Measurements from ENCODE around the gene FLT4.

Gene FLT4

GRCh38 chr5:180643191-180643851 lies 6.1 kb downstream of the FLT4 start:
- no peak overlapping the region for H3K4me3 ChIP-seq (ENCODE audit: insufficient read depth, low read depth, low read length)
- H3K27me3 ChIP-seq (ENCODE audit: control insufficient read depth, insufficient read depth, low read length, poor library complexity, severe bottlenecking): peaks cover 30% of the 10 kb centered on the region
- H3K4me1 ChIP-seq (ENCODE audit: control insufficient read depth, insufficient read depth, low read length): no peaks in the 10 kb centered on the region
- 75 to 79% methylated on average over 17 of the region's 17 CpGs for WGBS, 2 experiments
- H3K27ac ChIP-seq (ENCODE audit: insufficient read depth, low read depth, low read length, poor library complexity, severe bottlenecking): no peak overlapping the region
- no peaks in the 10 kb centered on the region for H3K36me3 ChIP-seq (ENCODE audit: control insufficient read depth, insufficient read depth, low read length)
- H3K9me3 ChIP-seq (ENCODE audit: control insufficient read depth, low read length): no peaks in the 10 kb centered on the region

- no peaks in the 10 kb centered on the region for H3K9me3 ChIP-seq (ENCODE audit: control insufficient read depth, low read length)
- H3K27me3 ChIP-seq (ENCODE audit: control insufficient read depth, insufficient read depth, low read length, poor library complexity, severe bottlenecking): peaks cover 25% of the 10 kb centered on the region
- no peaks in the 10 kb centered on the region for H3K36me3 ChIP-seq (ENCODE audit: control insufficient read depth, insufficient read depth, low read length)
- H3K4me3 ChIP-seq (ENCODE audit: insufficient read depth, low read depth, low read length): no peak overlapping the region
- H3K27ac ChIP-seq (ENCODE audit: insufficient read depth, low read depth, low read length, poor library complexity, severe bottlenecking): no peak overlapping the region
- H3K4me1 ChIP-seq (ENCODE audit: control insufficient read depth, insufficient read depth, low read length): no peaks in the 10 kb centered on the region
- 92 to 94% methylated on average over 9 of the region's 9 CpGs for WGBS, 2 experiments
Observed at GRCh38 chr5:180642779-180643178, 6.6 kb downstream of the FLT4 start.

GRCh38 chr5:180642181-180642775 lies 7.1 kb downstream of the FLT4 start:
- Histone ChIP-seq H3K27ac (ENCODE audit: insufficient read depth, low read depth, low read length, poor library complexity, severe bottlenecking) (no peak overlapping the region), H3K36me3 (ENCODE audit: control insufficient read depth, insufficient read depth, low read length) (no peaks in the 10 kb centered on the region), H3K4me3 (ENCODE audit: insufficient read depth, low read depth, low read length) (no peak overlapping the region), H3K4me1 (ENCODE audit: control insufficient read depth, insufficient read depth, low read length) (no peaks in the 10 kb centered on the region), H3K27me3 (ENCODE audit: control insufficient read depth, insufficient read depth, low read length, poor library complexity, severe bottlenecking) (peaks cover 20% of the 10 kb centered on the region), H3K9me3 (ENCODE audit: control insufficient read depth, low read length) (no peaks in the 10 kb centered on the region)
- 91 to 94% methylated on average over 16 of the region's 16 CpGs for WGBS, 2 experiments

GRCh38 chr5:180641566-180641900 lies 7.9 kb downstream of the FLT4 start:
- Histone ChIP-seq H3K27me3 (ENCODE audit: control insufficient read depth, insufficient read depth, low read length, poor library complexity, severe bottlenecking) (peaks cover 12% of the 10 kb centered on the region), H3K27ac (ENCODE audit: insufficient read depth, low read depth, low read length, poor library complexity, severe bottlenecking) (no peak overlapping the region)
- WGBS, 2 experiments: 94 to 95% methylated on average over 6 of the region's 6 CpGs

GRCh38 chr5:180640861-180641565 lies 8.4 kb downstream of the FLT4 start:
- Histone ChIP-seq H3K4me1 (ENCODE audit: control insufficient read depth, insufficient read depth, low read length) (no peaks in the 10 kb centered on the region), H3K9me3 (ENCODE audit: control insufficient read depth, low read length) (no peaks in the 10 kb centered on the region), H3K36me3 (ENCODE audit: control insufficient read depth, insufficient read depth, low read length) (no peaks in the 10 kb centered on the region), H3K4me3 (ENCODE audit: insufficient read depth, low read depth, low read length) (no peak overlapping the region), H3K27me3 (ENCODE audit: control insufficient read depth, insufficient read depth, low read length, poor library complexity, severe bottlenecking) (peaks cover 8% of the 10 kb centered on the region), H3K27ac (ENCODE audit: insufficient read depth, low read depth, low read length, poor library complexity, severe bottlenecking) (no peak overlapping the region)
- WGBS, 2 experiments: 91 to 92% methylated on average over 19 of the region's 19 CpGs

More at GRCh38 chr5:180641566-180641900, 7.9 kb downstream of the FLT4 start:
- no peaks in the 10 kb centered on the region for H3K4me1 ChIP-seq (ENCODE audit: control insufficient read depth, insufficient read depth, low read length)
- no peaks in the 10 kb centered on the region for H3K36me3 ChIP-seq (ENCODE audit: control insufficient read depth, insufficient read depth, low read length)
- no peaks in the 10 kb centered on the region for H3K9me3 ChIP-seq (ENCODE audit: control insufficient read depth, low read length)
- no peak overlapping the region for H3K4me3 ChIP-seq (ENCODE audit: insufficient read depth, low read depth, low read length)

- Histone ChIP-seq H3K4me3 (ENCODE audit: insufficient read depth, low read depth, low read length) (no peak overlapping the region), H3K36me3 (ENCODE audit: control insufficient read depth, insufficient read depth, low read length) (no peaks in the 10 kb centered on the region), H3K27me3 (ENCODE audit: control insufficient read depth, insufficient read depth, low read length, poor library complexity, severe bottlenecking) (peaks cover 6% of the 10 kb centered on the region), H3K9me3 (ENCODE audit: control insufficient read depth, low read length) (no peaks in the 10 kb centered on the region), H3K27ac (ENCODE audit: insufficient read depth, low read depth, low read length, poor library complexity, severe bottlenecking) (no peak overlapping the region), H3K4me1 (ENCODE audit: control insufficient read depth, insufficient read depth, low read length) (no peaks in the 10 kb centered on the region)
- 92 to 93% methylated on average over 6 of the region's 6 CpGs for WGBS, 2 experiments
Observed at GRCh38 chr5:180640611-180640860, 8.9 kb downstream of the FLT4 start.

GRCh38 chr5:180639741-180640610 lies 9.4 kb downstream of the FLT4 start:
- 87 to 88% methylated on average over 27 of the region's 27 CpGs for WGBS, 2 experiments
- H3K27ac ChIP-seq (ENCODE audit: insufficient read depth, low read depth, low read length, poor library complexity, severe bottlenecking): no peak overlapping the region
- no peaks in the 10 kb centered on the region for H3K9me3 ChIP-seq (ENCODE audit: control insufficient read depth, low read length)
- no peaks in the 10 kb centered on the region for H3K36me3 ChIP-seq (ENCODE audit: control insufficient read depth, insufficient read depth, low read length)
- H3K4me1 ChIP-seq (ENCODE audit: control insufficient read depth, insufficient read depth, low read length): no peaks in the 10 kb centered on the region
- no peak overlapping the region for H3K4me3 ChIP-seq (ENCODE audit: insufficient read depth, low read depth, low read length)
- H3K27me3 ChIP-seq (ENCODE audit: control insufficient read depth, insufficient read depth, low read length, poor library complexity, severe bottlenecking): peaks cover 4% of the 10 kb centered on the region

- 62 to 64% methylated on average over 3 of the region's 3 CpGs for WGBS, 2 experiments
- H3K27ac ChIP-seq (ENCODE audit: insufficient read depth, low read depth, low read length, poor library complexity, severe bottlenecking): no peak overlapping the region
- H3K36me3 ChIP-seq (ENCODE audit: control insufficient read depth, insufficient read depth, low read length): no peaks in the 10 kb centered on the region
- H3K27me3 ChIP-seq (ENCODE audit: control insufficient read depth, insufficient read depth, low read length, poor library complexity, severe bottlenecking): no peaks in the 10 kb centered on the region
- H3K9me3 ChIP-seq (ENCODE audit: control insufficient read depth, low read length): no peaks in the 10 kb centered on the region
- H3K4me1 ChIP-seq (ENCODE audit: control insufficient read depth, insufficient read depth, low read length): no peaks in the 10 kb centered on the region
- no peak overlapping the region for H3K4me3 ChIP-seq (ENCODE audit: insufficient read depth, low read depth, low read length)
Observed at GRCh38 chr5:180639287-180639686, 10.1 kb downstream of the FLT4 start.

GRCh38 chr5:180637962-180638680 lies 11.3 kb downstream of the FLT4 start:
- Histone ChIP-seq H3K4me3 (ENCODE audit: insufficient read depth, low read depth, low read length) (no peak overlapping the region), H3K27ac (ENCODE audit: insufficient read depth, low read depth, low read length, poor library complexity, severe bottlenecking) (no peak overlapping the region), H3K36me3 (ENCODE audit: control insufficient read depth, insufficient read depth, low read length) (no peaks in the 10 kb centered on the region), H3K9me3 (ENCODE audit: control insufficient read depth, low read length) (no peaks in the 10 kb centered on the region), H3K4me1 (ENCODE audit: control insufficient read depth, insufficient read depth, low read length) (no peaks in the 10 kb centered on the region), H3K27me3 (ENCODE audit: control insufficient read depth, insufficient read depth, low read length, poor library complexity, severe bottlenecking) (no peaks in the 10 kb centered on the region)
- 84% methylated on average over 20 of the region's 20 CpGs for WGBS, 2 experiments
